Liver (tissue), 3 donors: ENCODE results near the gene BSPH1.

Experiments used
- ATF3 ChIP-seq: IDR thresholded peaks from 2 replicates; pipeline ENCODE4 v1.6.1; 2016; ENCODE audit warnings: antibody characterized with exemption
- CTCF ChIP-seq: fragments of 150-350 bp; IDR thresholded peaks from 2 replicates; pipeline ENCODE4 v1.5.1; 2017; ENCODE audit warnings: improper control_type of control experiment, low read depth, low read length; ENCODE audit not compliant: missing input control
- EGR1 ChIP-seq, 2 donors: IDR thresholded peaks; 2 replicates each; pipeline ENCODE4 v1.6.1; 2016 to 2018; ENCODE audit warnings: antibody characterized with exemption in 2 of 2, low read depth in 2 of 2
- JUND ChIP-seq, 2 donors: IDR thresholded peaks; 2 replicates each; pipeline ENCODE4 v1.6.1; 2016; ENCODE audit warnings: antibody characterized with exemption in 2 of 2
- NR2F2 ChIP-seq: IDR thresholded peaks from 2 replicates; pipeline ENCODE4 v1.6.1; 2016; ENCODE audit warnings: antibody characterized with exemption
- SP1 ChIP-seq: IDR thresholded peaks from 2 replicates; pipeline ENCODE4 v1.6.1; 2018; ENCODE audit warnings: antibody characterized with exemption, mild to moderate bottlenecking
- donor health status: healthy.
- donor health status: healthy.

GRCh38 chr19:48033604-48034003 is 41.6 kb upstream of the BSPH1 start:
- no peak for TF ChIP-seq CTCF
- no peak for TF ChIP-seq SP1
- TF ChIP-seq ATF3 = no peak
- no peak for TF ChIP-seq EGR1 (IDR thresholded peaks at IDR 0.05; ENCODE audit: low read depth in 2 of 2)
- no peak for TF ChIP-seq NR2F2
- TF ChIP-seq JUND (IDR thresholded peaks at IDR 0.05) = no peak
